ENCODE results near the gene P2RX6. TPM values are rescaled to one million over a fixed set of nuclear protein-coding genes. Genes with fewer than 3 reads are reported as not detected.
"Not testable (repeated sequence)": the region's sequence is repeated elsewhere in the genome, so short reads cannot be mapped to it uniquely, and the experiment has no call there.

The P2RX6 gene
- total RNA-seq, 1 experiment from 2014 or later, result 11.3 TPM

DNA sequence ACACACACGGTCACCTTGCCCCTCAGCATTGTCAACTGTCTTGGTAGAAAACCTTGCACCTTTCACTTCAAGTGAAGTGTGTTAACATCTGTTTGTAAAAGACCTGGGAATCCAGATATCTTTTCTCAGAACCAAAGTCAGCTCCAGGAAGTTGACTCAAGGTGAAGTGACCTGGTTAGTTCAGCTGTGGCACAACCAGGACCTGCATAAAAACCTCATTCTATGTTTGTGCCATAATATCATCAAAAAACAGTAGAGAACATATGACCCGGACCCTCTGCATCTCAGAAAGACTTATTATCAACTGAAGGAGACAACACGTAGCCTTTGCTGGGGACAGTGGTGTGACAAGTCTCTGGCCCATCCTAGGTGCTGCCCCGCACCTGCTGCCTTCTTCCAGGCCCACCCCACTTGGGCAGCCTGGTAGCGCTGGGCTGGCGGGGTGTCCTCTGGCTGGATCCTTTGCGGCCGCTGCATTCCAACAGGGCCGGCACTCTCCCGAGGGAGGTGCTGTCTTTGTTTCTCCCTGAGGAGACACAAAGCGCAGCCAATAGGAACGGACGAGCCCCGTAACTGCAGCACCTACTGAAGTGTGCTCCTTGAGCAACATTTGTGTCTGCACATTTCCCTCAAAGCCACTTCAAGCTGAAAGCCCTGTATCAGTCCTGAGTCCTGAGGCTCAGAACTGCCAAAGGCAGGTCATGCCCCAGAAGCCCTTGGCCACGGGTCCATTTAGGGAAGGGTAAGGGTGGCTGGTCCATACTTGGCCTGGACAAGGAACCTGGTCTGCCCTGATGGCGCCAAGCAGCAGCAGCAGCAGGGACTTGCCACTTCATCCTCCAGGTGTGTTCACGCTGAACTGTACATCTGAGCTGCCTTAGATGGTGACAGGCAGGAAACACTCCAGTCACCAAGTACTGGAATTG is 56.0 kb downstream of the P2RX6 start:
- DNase-seq, result no peak
- H3K9me3 ChIP-seq (replicated peaks), result no peaks in the 10 kb centered on the region
- no peaks in the 10 kb centered on the region for H3K36me3 ChIP-seq
- H3K4me3 ChIP-seq, result no peak overlapping the region
- H3K27ac ChIP-seq, result no peak overlapping the region
- no peaks in the 10 kb centered on the region for H3K27me3 ChIP-seq
- H3K4me1 ChIP-seq, result no peaks in the 10 kb centered on the region

DNA sequence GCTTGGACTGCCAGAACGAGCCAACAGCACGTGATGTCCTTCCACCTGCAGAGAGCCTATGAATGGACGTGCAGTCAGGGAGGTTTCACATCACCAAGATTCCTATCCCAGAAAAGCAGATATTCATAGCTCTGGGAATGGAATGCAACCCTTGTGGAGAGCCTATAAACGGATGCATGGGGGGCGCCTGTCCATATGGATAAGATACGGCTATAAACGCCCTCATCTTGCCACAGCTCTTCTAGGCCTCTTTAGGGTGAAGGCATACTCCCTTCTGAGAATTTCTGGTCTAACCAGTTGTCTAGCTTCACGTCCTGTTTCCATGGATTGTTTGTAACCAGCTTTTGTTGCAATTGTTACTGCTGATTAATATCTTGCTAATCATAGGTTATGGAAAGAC is 56.8 kb downstream of the P2RX6 start:
- not testable (repeated sequence) for H3K4me1 ChIP-seq; H3K9me3 ChIP-seq (replicated peaks); DNase-seq; H3K27ac ChIP-seq; H3K36me3 ChIP-seq; H3K27me3 ChIP-seq; H3K4me3 ChIP-seq

DNA sequence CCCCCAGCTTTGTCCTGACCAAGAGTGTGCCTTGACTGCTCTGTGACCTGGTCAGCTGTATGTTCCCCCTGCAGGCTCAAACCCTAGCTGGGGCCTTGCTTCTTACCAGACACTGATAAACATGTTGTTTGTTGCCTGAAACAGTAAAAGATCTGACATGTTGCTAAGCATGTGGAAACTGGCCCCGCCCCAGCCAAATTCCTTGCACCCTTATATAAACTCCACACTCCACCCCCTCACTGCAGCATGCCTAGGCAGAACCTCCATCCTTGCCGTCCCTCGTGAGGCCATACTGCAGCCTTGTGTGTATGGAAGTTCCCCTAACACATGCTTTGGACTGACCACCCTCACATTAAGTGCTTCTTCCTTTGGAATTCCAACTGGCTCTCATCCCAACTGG is 58.1 kb downstream of the P2RX6 start:
- no peak for DNase-seq
- no peaks in the 10 kb centered on the region for H3K36me3 ChIP-seq
- no peak overlapping the region for H3K4me3 ChIP-seq
- H3K27me3 ChIP-seq, result no peaks in the 10 kb centered on the region
- H3K4me1 ChIP-seq, result no peaks in the 10 kb centered on the region
- H3K27ac ChIP-seq, result no peak overlapping the region
- H3K9me3 ChIP-seq (replicated peaks), result no peaks in the 10 kb centered on the region

DNA sequence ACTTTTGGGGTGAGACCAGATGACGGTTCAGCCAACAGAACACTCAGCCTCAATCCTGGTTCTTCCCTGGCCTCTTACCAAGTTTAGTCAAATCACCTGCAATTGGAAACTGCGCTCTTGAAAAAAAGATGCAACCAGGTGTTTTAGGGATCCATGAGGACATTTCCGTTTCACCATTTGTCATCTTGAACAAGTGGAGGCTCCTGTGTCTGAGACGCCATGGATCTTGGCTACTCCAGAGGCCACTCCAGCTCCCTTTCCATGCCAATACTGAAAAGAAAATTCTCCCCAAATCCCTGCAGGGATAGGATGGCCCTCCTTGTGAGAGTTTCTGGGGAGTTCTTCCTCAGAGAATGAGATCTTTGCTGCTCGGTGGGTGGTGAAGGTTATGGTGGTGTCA is 58.5 kb downstream of the P2RX6 start:
- DNase-seq, result no peak
- Histone ChIP-seq H3K4me1 (no peaks in the 10 kb centered on the region), H3K4me3 (no peak overlapping the region), H3K36me3 (no peaks in the 10 kb centered on the region), H3K9me3 (replicated peaks) (no peaks in the 10 kb centered on the region), H3K27ac (no peak overlapping the region), H3K27me3 (no peaks in the 10 kb centered on the region; the same call in 1 of the 2 replicates)

DNA sequence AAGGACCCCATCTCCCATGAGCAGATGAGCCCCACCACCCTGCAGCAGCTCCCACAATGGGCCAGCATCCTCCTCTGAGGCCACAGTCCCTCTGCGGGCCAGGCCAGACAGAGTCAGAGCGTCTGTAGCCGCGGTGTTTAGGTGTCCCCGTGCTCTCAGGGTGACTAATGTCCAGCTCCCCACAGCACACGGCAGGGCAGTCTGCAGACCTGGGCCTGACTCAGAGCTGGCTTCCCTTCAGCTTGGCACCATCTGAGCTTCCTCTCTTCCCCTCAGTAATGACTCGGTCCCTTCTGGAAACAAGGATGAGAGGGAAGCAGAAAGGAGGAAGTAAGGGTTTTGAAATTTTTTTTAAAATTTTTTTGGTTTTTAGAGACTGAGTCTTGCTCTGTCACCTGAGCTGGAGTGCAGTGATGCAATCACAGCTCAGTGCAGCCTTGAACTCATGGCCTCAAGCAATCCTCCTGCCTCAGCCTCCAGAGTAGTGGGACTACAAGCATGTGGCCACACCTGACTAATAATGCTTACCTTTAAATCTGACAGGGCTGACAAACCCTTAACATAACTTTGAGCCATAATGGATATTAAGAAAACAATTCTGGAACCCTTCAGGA is 59.2 kb downstream of the P2RX6 start:
- H3K36me3 ChIP-seq, result no peaks in the 10 kb centered on the region
- H3K4me1 ChIP-seq, result no peaks in the 10 kb centered on the region
- no peak overlapping the region for H3K27ac ChIP-seq
- H3K4me3 ChIP-seq, result no peak overlapping the region
- DNase-seq, result no peak
- H3K27me3 ChIP-seq, result no peaks in the 10 kb centered on the region; the same call in 1 of the 2 replicates
- H3K9me3 ChIP-seq (replicated peaks), result no peaks in the 10 kb centered on the region

DNA sequence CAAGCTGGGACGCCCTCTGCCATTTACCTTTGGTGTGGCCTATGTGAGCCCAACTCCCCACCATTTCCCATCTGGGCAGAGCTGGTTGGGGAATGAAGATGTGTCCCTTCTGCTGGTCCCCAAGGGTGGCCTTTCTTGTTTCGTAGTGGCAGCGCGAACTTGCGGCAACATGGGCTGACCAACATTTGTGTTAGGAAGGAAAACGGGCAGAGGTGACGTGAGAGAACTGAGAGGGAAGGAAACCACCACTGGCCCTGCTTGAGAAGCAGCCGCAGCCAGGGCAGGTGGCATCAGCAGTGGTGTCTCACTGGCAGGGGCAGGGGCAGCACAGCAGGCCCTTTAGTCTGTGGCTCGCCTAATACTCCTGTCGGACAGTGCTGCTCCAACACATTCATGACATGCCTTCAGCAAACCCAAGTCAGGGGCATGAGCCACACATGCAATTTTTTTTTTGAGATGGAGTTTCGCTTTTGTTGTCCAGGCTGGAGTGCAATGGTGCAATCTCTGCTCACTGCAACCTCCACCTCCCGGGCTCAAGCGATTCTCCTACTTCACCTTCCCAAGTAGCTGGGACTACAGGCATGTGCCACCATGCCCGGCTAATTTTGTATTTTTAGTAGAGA is 60.7 kb downstream of the P2RX6 start:
- no peak for DNase-seq
- Histone ChIP-seq H3K27ac (no peak overlapping the region), H3K4me1 (no peaks in the 10 kb centered on the region), H3K36me3 (no peaks in the 10 kb centered on the region), H3K27me3 (no peaks in the 10 kb centered on the region; the same call in 1 of the 2 replicates), H3K4me3 (no peak overlapping the region), H3K9me3 (replicated peaks) (no peaks in the 10 kb centered on the region)

DNA sequence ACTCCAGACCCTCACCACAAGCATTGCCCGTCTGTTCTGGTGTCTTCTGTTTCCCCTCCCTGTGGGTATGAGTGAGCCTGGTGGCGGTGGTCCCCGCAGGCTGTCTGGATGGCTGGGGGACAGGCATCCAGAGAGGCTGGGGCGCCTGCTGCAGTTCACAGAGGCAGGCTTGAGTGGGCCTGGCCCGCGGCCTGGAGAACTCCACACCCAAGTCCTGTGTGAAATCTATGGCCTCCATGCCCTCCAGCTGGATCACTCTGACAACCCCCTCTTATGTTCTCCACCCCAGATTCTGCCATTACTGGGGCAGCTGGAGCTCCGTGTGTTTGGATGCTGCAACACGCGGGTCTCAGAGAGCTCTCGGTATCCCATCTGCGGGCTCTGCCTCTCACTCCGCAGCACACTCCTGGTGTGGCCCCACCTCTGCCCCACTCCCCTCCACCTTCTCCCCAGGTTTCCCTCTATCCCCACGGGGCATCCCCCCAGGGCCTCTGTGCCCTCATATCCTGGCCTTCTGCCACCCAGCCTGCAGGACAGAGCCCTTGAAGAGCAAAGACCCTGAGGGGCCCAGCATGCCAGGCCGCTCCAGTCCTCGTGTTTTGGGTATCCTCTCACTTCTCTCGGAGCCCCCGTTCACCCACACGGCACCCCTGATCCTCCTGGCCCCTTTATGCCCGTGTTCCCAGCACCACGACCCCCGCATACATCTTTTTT is 62.1 kb downstream of the P2RX6 start:
- Histone ChIP-seq H3K4me3 (no peak overlapping the region), H3K36me3 (no peaks in the 10 kb centered on the region), H3K4me1 (0 out of 2 replicates have a peak, but pooled peaks cover 3% of the 10 kb centered on the region), H3K9me3 (replicated peaks) (no peaks in the 10 kb centered on the region), H3K27ac (no peak overlapping the region), H3K27me3 (no peaks in the 10 kb centered on the region; the same call in 1 of the 2 replicates)
- DNase-seq, result no peak

Other genes with a start within 250 kb of the P2RX6 start
- gene SERPIND1, start 241.1 kb upstream of the P2RX6 start, total RNA-seq (2014; rRNA removed; shearing (Covaris generic)), result 0.04 TPM in 1 of 2 replicates, not detected in the other
- gene PI4KA, start 156.4 kb upstream of the P2RX6 start, total RNA-seq (2014; rRNA removed; shearing (Covaris generic)), result 39.6 and 40.5 TPM in 2 replicates
- 15.5 and 17.7 TPM in 2 replicates for gene SNAP29, start 156.2 kb upstream of the P2RX6 start, total RNA-seq (2014; rRNA removed; shearing (Covaris generic))
- gene CRKL, start 97.8 kb upstream of the P2RX6 start, total RNA-seq (2014; rRNA removed; shearing (Covaris generic)), result 81.7 and 85.6 TPM in 2 replicates
- 0.20 TPM in 1 of 2 replicates, not detected in the other for gene AIFM3, start 47.9 kb upstream of the P2RX6 start, total RNA-seq (2014; rRNA removed; shearing (Covaris generic))
- gene LZTR1, start 32.9 kb upstream of the P2RX6 start, total RNA-seq (2014; rRNA removed; shearing (Covaris generic)), result 24.5 and 39.9 TPM in 2 replicates
- 42.1 and 47.8 TPM in 2 replicates for gene THAP7, start 13.0 kb upstream of the P2RX6 start, total RNA-seq (2014; rRNA removed; shearing (Covaris generic))
- gene SLC7A4, start 17.4 kb downstream of the P2RX6 start, total RNA-seq (2014; rRNA removed; shearing (Covaris generic)), result not detected in 2 replicates
- gene LRRC74B, start 30.8 kb downstream of the P2RX6 start, total RNA-seq (2014; rRNA removed; shearing (Covaris generic)), result not detected in 2 replicates

Data from SJCRH30 (cell line).